Sciatic nerve (tissue), 2 donors: ENCODE data around the gene MPPE1. TPM values are rescaled to one million over a fixed set of nuclear protein-coding genes. Genes with fewer than 3 reads are reported as not detected.
"Not testable (repeated sequence)": the region's sequence is repeated elsewhere in the genome, so short reads cannot be mapped to it uniquely, and the experiment has no call there.

Experiments
- ATAC-seq: fragments of 200-7000 bp; cut with Tn5 transposase; one replicate; pipeline ENCODE4 v1.9.1; 2020; ENCODE audit warnings: mild to moderate bottlenecking, moderate library complexity
- DNase-seq: peaks from one replicate; pipeline ENCODE4 v3.0.0-alpha.2; 2020; ENCODE audit warnings: low spot score
- intact Hi-C: fragments of 100-400 bp; cut with DNase I; formaldehyde crosslinking; loops from one replicate; pipeline ENCODE4 v1.14.2; 2022
- total RNA-seq: library from RNA; stranded (reverse); fragmentation: NEBNext Ultra II Directional; extraction: Animal tissue kit (Norgen Biotek cat#: 25700); gene quantifications from one replicate; pipeline ENCODE4 v1.2.1, GENCODE V29; 2021
- donor health status: DM: no; HTN: no; CAD: no.
- donor health status: DM: no; HTN: no; CAD: no.

MPPE1 gene
- total RNA-seq, 1 donor from 2014 or later: 41.6 TPM

- ATAC-seq: no peak
- intact Hi-C loops: no loop called here
- no peak for DNase-seq
Measured at GRCh38 chr18:11932393-11932792, 24.3 kb upstream of the MPPE1 start.

- ATAC-seq (no peak), DNase-seq (no peak)
- intact Hi-C loops: no loop called here
Measured at GRCh38 chr18:11927497-11927896, 19.4 kb upstream of the MPPE1 start.

- DNase-seq (no peak), ATAC-seq (no peak)
- intact Hi-C loops: no loop called here
Measured at GRCh38 chr18:11925800-11926481, 17.8 kb upstream of the MPPE1 start.

GRCh38 chr18:11923450-11923849 is 15.3 kb upstream of the MPPE1 start:
- no peak for ATAC-seq
- intact Hi-C loops: no loop called here
- DNase-seq: no peak

GRCh38 chr18:11919522-11919921 is 11.4 kb upstream of the MPPE1 start:
- ATAC-seq, intact Hi-C loops, DNase-seq: not testable (repeated sequence)

GRCh38 chr18:11916880-11917279 is 8.8 kb upstream of the MPPE1 start:
- DNase-seq, intact Hi-C loops: not testable (repeated sequence)
- peak; percentile 42 for ATAC-seq

GRCh38 chr18:11909591-11910026 is 1.5 kb upstream of the MPPE1 start:
- intact Hi-C loops: no loop called here
- ATAC-seq (no peak), DNase-seq (no peak)

- DNase-seq: no peak
- intact Hi-C loops: no loop called here
- no peak for ATAC-seq
Measured at GRCh38 chr18:11909061-11909455, 941 bp upstream of the MPPE1 start.

- ATAC-seq (no peak), DNase-seq (no peak)
- intact Hi-C loops: no loop called here
Measured at GRCh38 chr18:11906926-11907874, 917 bp downstream of the MPPE1 start.

GRCh38 chr18:11906176-11906575 is 1.9 kb downstream of the MPPE1 start:
- intact Hi-C loops: no loop called here
- no peak for ATAC-seq

GRCh38 chr18:11905613-11906012 is 2.5 kb downstream of the MPPE1 start:
- DNase-seq (no peak), ATAC-seq (no peak)
- intact Hi-C loops: no loop called here

More at GRCh38 chr18:11906176-11906575, 1.9 kb downstream of the MPPE1 start:
- no peak for DNase-seq

- no peak for ATAC-seq
- intact Hi-C loops: no loop called here
- no peak for DNase-seq
Measured at GRCh38 chr18:11902522-11903292, 5.4 kb downstream of the MPPE1 start.

GRCh38 chr18:11901826-11902438 is 6.2 kb downstream of the MPPE1 start:
- ATAC-seq (no peak), DNase-seq (no peak)
- intact Hi-C loops: no loop called here

GRCh38 chr18:11899063-11899462 is 9.1 kb downstream of the MPPE1 start:
- ATAC-seq (no peak), DNase-seq (no peak)
- intact Hi-C loops: no loop called here

GRCh38 chr18:11897781-11898180 is 10.3 kb downstream of the MPPE1 start:
- intact Hi-C loops: no loop called here
- ATAC-seq: no peak
- no peak for DNase-seq

- DNase-seq, intact Hi-C loops, ATAC-seq: not testable (repeated sequence)
Measured at GRCh38 chr18:11892438-11892837, 15.7 kb downstream of the MPPE1 start.

GRCh38 chr18:11891737-11892136 is 16.4 kb downstream of the MPPE1 start:
- ATAC-seq: no peak
- intact Hi-C loops: no loop called here
- DNase-seq: no peak

- ATAC-seq (no peak), DNase-seq (no peak)
- intact Hi-C loops: no loop called here
Measured at GRCh38 chr18:11889284-11889683, 18.8 kb downstream of the MPPE1 start.

- no peak for ATAC-seq
- intact Hi-C loops: no loop called here
- DNase-seq: no peak
Measured at GRCh38 chr18:11888726-11889125, 19.4 kb downstream of the MPPE1 start.
